OCI-LY7 (cell line): ENCODE results near the gene GBP3.
"Not testable (repeated sequence)": the region's sequence is repeated elsewhere in the genome, so short reads cannot be mapped to it uniquely, and the experiment has no call there.

Experiments
- CTCF ChIP-seq: fragments of 200-600 bp; sonication (generic); conservative IDR thresholded peaks from 2 replicates; pipeline ENCODE4 v1.5.1; 2014; ENCODE audit warnings: mild to moderate bottlenecking, antibody characterized with exemption, low read length, moderate library complexity, mixed read lengths
- EZH2phosphoT487 ChIP-seq: fragments of 200-600 bp; sonication (generic); IDR thresholded peaks from 2 replicates; pipeline ENCODE4 v1.6.1; 2018; ENCODE audit warnings: low read depth, borderline replicate concordance, mild to moderate bottlenecking, mixed run types, antibody characterized with exemption, low read length, moderate library complexity, mixed read lengths

- not testable (repeated sequence) for TF ChIP-seq CTCF, EZH2phosphoT487
Observed at GRCh38 chr1:89049187-89049586, 26.5 kb upstream of the GBP3 start.
